ENCODE results near the gene CFAP46.
"Not testable (repeated sequence)": the region's sequence is repeated elsewhere in the genome, so short reads cannot be mapped to it uniquely, and the experiment has no call there.

CFAP46 gene

DNA sequence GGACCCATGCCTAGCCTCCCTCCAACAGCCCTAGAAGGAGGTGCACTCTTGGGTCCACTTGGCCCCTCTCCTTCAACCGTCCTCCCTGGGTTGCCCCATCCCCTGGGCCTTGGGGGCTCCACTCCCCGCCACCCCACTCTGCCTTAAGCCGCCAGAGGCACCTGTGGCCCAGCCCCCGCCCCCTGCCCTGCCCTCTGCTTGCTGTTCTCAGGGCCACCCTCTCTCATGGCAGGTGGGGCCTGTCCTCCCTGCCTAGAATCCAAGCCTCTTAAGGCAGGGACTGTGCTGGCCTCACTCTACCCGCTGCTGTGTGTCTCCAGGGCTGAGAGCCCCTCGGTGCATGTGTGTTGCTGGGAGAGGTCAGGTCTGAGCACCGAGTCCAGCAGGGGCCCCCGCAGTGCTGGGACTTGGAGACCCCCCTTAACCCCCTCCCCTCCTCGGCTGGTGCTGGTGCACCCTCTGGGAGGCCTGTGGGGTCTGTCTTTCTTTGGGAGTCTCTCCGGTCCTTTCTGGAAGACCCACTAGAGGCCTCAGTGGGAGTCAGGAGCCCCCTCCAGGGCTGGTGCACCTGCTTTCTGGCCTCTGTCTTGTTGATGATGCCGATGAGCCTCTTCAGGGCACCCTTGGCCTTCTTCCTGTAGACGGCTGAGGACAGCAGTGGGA, 43.8 kb downstream of the CFAP46 start:
- no peak for DNase-seq

DNA sequence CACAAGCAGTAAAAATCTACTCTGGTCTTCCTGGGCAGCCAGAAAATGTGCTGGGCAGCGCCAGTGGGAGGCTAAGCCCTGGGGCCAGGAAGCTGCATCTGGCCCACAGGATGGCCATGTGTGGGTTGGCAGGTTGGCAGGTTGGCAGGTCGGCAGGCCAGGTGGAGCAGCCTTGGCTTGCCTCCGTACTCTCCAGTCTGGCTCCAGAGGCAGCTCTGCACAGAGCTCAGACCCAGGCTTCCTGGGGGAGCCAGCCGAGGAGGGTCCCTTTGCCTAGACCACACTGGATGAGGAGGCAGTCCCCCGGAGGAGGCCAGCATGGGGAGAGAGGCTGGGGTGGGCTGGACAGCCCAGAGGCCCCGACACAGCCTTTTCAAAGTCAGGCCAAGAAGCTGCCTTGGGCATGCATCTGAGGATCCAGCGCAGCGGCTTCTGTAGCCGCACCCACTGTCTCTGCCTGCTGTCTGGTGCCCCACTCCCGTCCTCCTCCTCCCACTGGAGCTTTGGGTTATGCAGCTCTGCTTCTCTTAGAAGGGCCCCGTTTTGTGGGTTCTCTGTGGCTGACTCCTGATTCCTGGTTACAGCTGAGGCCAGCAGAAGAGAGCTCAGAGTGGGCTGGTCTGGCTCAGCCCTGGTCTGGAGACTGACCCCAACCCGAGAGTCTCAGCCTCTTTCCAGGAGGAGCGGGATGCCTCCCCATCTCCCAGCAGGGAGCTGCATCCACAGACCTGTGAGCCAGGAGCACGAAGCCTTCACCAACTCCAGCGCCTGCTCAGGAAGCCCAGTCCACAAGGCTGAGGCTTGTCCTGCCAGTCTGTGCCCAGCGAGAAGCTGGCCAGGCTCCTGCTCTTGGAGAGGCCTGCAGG, 44.6 kb downstream of the CFAP46 start:
- DNase-seq, result no peak

DNA sequence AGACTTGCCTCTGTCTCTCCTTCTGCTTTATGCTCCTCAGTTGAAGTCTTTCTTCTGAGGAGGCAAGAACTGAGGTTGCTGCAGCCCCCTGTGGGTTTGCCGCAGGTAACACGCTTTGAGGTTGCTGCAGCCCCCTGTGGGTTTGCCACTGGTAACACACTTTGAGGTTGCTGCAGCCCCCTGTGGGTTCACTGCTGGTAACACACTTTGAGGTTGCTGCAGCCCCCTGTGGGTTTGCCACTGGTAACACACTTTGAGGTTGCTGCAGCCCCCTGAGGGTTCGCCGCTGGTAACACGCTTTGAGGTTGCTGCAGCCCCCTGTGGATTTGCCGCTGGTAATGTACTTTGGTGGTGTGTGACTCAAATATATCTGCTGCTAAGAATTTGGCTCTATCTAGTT, 48.6 kb downstream of the CFAP46 start:
- not testable (repeated sequence) for DNase-seq

DNA sequence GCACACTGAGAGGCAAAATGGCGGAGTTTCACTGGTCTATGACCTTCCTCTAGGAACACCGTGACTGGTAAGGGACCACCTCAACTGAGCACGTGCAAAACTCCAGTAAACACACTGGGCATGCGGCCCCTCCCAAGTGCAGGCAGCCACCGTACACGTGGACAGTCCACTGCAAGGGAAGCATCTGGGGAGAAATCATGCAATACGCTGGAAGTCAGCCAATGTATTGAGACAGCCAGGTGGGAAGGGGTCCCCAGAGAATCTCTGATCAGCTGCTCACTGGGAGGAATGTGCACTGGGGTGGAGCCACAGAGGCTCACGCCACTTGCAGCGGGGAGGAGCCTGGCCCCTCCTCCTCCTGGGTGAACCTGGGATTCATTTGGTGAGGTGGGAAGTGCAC, 49.3 kb downstream of the CFAP46 start:
- DNase-seq, result no peak

DNA sequence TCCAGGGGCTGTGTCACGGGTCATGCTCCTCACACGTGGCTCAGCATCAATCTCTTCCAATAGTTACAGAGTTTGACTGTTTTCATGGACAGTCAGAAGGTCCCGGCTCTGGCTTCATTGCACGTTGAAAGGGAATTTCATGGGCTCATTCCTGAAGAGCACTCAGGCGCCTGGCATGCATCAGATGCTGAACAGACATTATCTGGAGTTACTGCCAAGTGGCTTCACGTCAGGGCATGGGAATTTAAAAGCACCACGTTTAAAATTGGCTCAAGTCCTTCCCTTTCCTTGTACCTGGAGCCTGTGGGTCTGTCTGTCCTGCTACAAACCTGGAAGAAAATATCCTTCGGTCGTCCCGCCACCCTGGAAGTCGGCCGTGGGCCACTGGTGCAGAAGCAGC, 50.4 kb downstream of the CFAP46 start:
- no peak for DNase-seq

DNA sequence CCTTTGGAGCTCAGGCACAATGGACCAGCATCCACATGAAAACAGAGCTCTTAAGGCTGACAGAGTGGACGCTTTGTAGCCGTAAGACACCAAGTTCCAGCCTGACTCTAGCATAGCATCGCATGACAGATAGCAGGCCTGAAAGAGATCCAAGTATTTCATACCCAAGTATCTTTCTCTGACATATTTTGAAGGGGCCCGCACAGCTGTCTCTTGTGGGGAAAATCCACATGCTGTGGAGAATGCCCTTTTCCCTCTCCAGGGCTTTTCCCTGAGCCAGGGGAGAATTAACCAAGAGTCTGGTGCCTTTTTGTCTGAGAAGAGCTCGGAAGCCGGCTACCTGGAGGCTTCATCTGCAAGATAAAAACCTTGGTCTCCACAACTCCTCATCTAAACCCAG, 51.0 kb downstream of the CFAP46 start:
- no peak for DNase-seq

DNA sequence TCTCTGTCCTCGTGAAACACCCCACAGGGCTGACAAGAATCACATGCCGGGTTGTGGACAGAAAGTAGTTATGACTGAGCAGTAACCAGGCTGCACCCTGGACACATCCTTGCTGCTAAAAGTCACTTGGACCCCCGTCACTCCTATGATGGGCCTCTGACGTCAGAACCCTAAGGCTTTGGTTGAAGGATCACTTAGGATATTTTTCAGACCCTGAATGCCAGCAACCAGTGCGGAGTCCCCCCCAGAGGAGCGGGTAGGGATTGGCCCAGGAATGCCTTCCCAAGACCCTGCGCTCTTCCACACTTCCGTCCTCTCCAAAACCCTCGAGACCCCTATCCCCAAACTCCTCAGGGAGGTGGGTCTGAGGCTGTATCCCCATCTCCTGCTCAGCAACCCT, 52.1 kb downstream of the CFAP46 start:
- no peak for DNase-seq

DNA sequence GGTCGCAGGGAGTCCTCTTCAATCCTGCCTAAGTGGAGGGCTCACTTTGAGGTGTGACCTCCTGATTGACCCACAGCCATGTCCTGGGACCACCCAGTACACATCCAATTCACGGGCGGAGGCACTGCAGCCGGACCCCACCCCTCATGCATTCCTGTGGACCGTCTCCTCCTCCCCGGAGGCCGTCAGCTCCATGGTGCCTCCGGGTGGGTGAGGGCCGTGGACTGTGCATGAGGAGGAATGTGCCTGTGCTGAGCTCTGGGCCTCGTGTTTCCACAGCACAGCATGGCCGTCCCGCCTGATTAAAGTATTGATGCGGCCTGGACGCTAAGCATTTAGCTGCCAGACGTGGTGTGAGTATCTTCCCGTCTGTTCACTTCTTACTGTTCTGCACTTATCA, 52.8 kb downstream of the CFAP46 start:
- no peak for DNase-seq

DNA sequence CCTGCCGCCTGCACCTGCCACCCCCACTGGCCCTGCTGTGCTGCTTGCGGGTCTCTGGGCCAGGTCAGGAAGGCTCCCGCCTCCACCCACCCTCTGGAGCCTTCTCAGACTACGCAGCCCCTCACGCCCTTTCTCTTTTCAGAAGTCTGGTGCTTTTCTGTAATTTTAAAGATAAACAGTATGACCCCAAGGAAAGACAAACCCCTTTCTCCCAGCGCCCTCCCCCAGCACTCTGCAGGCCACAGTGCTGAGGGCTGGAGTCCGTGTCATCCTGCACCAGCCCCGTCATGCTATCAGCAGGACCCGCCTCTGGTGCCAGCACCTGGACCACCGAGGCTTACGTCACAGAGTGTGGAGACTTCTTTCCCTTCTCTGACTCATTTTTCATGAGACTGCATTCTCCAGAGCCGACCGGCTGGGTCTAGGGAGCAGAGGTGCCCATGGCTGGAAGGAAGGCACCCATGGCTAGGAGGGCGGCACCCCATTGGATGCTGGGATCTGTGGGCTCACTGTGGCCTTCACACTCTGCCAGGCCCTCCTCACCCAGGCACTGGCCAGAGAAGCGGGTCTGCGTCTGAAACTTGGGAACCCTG, 53.4 kb downstream of the CFAP46 start:
- DNase-seq, result no peak

DNA sequence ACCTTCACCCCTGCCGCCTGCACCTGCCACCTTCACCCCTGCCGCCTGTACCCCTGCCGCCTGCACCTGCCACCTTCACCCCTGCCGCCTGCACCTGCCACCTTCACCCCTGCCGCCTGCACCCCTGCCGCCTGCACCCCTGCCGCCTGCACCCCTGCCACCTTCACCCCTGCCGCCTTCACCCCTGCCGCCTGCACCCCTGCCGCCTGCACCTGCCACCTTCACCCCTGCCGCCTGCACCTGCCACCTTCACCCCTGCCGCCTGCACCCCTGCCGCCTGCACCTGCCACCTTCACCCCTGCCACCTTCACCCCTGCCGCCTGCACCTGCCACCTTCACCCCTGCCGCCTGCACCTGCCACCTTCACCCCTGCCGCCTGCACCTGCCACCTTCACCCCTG, 53.9 kb downstream of the CFAP46 start:
- DNase-seq, result not testable (repeated sequence)

DNA sequence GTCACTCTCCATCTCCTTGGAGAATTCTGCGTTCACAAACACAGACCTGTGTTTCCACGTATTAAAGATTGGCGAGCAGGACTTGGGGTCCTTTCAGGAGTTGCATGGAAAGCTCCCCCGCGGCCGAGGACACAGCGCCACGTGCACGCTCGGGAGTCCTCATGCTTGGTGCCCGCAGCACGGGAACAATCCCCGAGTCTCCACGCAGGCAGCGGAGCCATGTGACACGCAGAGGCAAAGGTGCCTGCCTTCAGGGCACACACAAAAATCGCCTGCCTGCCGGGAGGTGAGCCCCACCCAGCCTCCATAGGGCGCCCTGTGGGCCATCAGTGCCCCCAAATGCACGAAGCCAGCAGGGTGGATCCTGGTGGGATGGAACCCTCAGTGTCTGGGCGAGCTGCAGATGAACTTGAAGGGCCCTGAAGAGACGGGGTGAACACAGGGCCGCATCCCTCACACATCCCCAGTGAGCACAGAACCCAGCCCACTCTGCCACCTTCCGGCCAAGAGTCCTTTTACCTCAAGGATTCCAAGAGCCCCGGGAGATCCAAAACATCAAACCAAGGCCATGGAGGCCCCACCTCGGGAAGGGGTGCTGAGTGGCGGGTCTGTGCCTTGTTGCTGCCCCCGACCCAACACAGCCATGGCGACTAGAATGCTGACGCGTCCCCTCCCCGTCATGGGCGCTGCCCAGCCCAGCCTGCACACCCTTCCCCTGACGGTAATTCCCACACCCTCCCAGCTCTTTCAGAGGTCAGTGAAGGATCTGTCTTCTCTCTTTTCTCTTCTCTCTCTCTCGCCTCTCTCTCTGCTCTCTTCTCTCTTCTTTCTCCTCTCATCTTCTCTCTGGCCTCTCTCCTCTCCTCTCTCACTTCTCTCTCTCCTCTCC, 55.9 kb downstream of the CFAP46 start:
- DNase-seq, result no peak

DNA sequence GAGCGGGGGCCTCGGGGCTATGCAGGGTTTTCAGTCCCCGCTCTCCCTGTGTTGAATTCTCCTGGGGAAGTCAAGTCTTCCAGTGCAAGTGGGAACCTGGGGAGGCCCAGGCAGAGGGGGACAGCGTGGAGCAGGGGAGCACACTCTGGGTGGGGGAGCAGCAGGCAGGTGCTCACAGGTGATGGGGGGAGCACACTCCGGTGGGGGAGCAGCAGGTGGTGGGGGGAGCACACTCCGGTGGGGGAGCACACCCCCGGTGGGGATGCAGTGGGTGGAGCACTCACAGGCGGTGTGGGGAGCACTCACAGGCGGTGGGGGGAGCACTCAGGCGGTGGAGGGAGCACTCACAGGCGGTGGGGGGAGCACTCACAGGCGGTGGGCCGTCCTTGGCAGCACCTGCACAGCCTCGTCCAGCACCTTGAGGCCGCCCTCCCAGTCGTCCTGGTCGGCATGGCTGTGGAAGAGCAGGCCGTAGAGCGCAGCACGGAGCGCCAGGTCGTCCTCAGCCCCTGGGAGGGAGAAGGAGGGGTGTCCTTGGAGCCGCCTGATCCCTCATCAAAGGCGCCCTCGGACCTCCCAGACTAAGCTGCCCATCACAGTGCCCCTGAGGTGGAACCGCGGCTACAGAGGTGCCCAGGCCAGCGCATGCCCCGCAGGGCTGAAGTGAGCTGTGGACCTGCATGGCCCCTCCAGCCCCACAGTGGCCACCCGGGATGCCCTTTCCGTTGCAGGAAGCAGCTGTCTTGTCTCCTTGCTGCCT, 56.7 kb downstream of the CFAP46 start:
- DNase-seq, result no peak

DNA sequence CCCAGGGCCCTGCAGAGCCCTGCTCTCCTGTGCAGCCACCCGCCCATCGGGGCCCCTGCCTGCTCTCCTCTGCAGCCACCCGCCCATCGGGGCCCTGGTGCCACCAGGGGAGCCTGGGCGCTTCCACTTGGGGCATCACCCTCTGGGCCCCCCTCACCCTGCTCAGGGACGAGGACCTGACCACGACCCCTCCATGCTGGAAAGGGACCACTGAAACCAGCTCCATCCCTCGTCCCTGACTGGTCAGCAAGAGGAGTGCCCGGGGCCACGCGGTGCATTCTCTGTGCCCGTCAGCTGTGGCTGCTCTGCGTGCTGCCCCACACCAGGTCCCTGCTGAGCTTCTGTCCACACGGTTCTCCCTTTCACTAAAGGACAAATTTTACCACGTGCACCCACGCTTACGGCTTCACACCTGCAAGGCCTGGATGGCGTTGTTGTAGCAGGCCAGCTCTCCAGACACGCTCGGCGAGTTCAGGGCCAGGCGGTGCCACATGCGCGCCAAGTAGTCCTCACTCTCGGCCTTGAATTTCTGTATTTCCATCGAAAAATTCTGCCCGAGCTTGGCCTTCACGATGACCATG, 57.6 kb downstream of the CFAP46 start:
- no peak for DNase-seq

DNA sequence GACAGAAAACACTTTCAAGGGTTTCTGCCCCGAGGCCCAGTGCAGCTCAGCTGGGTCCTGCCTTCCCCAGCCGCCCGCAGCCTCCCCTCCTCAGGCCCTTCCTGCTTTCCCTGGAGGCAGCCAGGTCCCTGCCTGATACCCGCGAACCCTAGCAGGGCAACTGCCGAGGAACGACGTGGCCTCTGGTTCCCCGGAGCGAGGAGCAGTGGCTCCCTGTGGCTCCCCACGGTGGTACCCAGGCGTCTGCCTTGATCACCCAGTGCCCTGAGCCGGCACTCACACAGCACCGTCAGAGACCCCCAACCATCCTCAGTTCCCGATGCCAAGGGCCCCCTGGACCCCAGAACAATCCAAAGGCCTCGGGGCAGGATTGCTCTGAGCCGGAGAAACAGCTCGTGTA, 58.3 kb downstream of the CFAP46 start:
- DNase-seq, result no peak

DNA sequence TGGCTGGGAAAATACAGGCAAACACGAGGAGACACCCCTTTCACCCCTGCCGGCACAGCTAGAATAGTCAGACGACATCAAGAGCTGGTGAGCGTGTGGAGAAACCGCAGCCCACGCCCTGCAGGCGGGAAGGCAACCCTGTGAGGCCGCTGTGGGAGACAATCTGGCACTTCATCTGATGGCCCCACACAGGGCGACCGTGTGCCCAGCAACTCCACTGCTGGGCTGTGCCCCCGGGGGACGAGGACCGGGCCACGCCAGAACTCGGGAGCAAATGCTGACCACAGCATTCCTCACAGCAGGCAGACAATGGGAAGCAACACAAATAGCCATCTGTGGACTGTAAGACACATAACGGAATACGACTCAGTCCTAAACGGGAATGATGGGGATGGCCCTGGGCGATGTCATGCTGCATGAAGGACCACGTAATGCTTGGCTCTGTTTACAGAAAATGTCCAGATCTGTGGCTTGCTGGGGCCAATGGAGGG, 58.9 kb downstream of the CFAP46 start:
- DNase-seq, result no peak

DNA sequence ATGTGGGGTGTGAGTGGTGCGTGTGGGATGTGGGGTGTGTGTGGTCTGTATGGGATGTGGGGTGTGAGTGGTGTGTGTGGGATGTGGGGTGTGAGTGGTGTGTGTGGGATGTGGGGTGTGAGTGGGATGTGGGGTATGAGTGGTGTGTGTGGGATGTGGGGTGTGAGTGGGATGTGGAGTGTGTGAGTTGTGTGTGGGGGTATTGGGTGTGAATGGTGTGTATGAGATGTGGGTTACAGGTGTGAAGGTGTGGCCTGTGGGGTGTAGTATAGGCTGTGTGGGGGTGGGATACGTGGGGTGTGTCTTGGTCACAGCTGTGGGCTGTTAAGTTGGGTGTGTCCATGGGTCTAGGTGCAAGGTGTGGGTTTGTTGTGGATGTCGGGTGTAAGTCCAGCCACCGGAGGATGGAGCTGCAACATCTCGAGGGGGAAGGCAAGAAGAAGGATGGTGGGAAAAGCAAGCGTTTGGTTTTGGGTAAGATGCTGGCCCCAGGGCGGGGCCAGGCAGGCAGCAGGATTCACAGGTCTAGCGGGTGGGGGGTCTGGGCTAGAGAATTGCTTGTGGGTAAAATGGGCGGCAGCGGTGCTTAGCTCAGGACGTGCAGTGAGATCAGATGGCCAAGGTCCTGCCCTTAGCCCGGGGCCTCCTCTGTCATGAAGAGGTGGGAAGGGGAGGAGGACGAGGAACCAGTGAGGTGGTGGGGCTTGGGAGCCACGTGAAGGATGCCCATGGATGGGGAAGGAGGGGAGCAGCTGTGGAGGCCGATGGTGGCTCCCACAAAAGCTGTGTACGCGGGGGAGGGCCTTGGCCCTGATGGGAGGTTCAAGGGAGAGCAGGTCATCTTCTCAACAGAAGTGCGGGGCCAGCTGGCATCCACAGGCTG, 60.1 kb downstream of the CFAP46 start:
- no peak for DNase-seq

DNA sequence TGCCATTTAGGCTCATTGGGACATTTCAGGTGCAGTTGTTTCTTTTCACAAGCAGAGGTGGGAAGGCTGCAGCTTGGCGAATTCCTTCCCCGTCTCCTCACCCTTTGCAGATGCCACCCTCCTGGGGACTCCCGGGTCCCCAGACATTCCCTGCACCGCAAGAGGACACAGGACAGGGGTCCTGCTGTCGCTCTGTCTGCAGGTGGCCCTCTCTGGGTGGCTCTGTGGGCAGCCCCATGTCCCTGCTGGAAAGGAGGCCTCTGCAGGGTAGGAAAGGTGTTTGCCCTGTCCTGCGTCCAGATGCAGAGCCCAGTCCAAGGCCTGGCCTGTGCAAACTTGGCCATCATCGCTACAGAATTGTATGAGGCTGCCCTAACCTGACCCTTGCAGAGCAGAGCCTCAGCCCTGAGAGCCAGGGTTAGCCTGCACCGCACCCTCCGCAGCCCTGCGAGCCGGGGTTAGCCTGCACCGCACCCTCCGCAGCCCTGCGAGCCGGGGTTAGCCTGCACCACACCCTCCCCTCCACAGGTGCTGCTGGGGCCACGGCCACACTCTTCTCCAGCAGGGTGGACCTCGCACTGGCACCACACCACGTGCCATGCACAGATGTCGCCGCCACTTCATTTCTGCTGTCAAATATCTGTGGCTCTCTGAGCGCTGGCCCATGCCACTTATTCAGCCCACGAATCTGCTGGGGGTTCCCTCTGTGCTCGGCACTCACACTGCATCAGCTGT, 61.0 kb downstream of the CFAP46 start:
- DNase-seq, result no peak

DNA sequence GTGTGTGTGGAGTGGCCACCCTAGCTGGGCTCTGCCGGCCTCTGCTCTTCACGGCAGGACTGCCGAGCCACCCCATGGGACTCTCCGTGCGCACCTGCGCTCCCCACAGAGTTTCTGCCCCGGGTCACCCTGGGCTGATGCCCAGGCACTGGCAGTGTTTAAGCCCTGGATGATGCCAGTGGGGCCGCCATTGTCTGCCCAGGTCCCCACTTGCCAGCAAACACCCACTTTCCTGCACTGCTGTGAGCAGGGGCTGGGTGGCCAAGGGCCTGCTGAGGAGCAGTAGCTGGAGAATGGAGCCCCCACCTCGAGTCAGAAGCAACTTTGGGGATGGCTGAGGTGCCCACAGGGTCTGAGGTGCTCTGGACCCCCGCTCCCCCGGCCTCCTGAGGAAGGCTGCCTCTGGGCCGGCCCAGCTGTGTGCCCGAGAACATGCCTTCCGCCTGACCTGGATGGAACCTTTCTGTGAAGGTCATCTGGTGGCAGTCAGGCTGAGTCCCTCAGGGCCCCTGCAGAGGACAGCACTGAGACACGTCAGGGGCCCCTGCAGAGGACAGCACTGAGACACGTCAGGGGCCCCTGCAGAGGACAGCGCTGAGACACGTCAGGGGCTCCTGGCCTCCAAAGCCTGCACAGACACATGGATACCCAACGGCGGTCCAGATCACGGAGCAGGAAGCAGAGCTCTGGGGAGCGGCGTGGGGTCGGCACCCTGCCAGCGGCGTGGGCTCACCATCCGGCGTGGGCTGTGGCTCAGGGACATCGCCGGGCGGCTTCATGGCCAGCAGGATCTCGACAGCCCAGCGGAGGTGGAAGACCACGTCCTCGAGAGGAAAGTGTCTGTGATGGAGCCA, 62.0 kb downstream of the CFAP46 start:
- DNase-seq, result no peak

Measured in activated CD4-positive, alpha-beta T cell treated with anti-CD3 and anti-CD28 coated beads for 4 hours (primary cell).